Right ventricle myocardium superior (tissue), 1 donor: ENCODE measurements around the gene PGM5. TPM values are rescaled to one million over a fixed set of nuclear protein-coding genes. Genes with fewer than 3 reads are reported as not detected.
"Not testable (repeated sequence)": the region's sequence is repeated elsewhere in the genome, so short reads cannot be mapped to it uniquely, and the experiment has no call there.

ENCODE experiments used
- ATAC-seq: fragments of 200-7000 bp; cut with Tn5 transposase; one replicate; pipeline ENCODE4 v1.9.1; 2020; ENCODE audit warnings: mild to moderate bottlenecking; ENCODE audit not compliant: poor library complexity
- DNase-seq: peaks from one replicate; pipeline ENCODE4 v3.0.0-alpha.2; 2020
- intact Hi-C: fragments of 100-400 bp; cut with DNase I; formaldehyde crosslinking; loops from one replicate; pipeline ENCODE4 v1.11.2; 2022
- total RNA-seq: library from RNA; stranded (reverse); fragmentation: NEBNext Ultra II Directional; extraction: Animal tissue kit (Norgen Biotek cat#: 25700); gene quantifications from one replicate; pipeline ENCODE4 v1.2.1, GENCODE V29; 2021
- donor health status: DM: no; HTN: yes; CAD: no; lungs with severe emphysema.

Gene PGM5
- total RNA-seq, 1 donor from 2014 or later = 157 TPM

- intact Hi-C loops = not testable (repeated sequence)
- peak; percentile 46 for ATAC-seq
- peak; percentile 42 for DNase-seq
Observed at GRCh38 chr9:68357119-68357714, 806 bp downstream of the PGM5 start.

GRCh38 chr9:68366933-68367547 lies 10.6 kb downstream of the PGM5 start:
- peak; percentile 85 for ATAC-seq
- intact Hi-C loops, DNase-seq: not testable (repeated sequence)

- ATAC-seq, DNase-seq, intact Hi-C loops: not testable (repeated sequence)
Observed at GRCh38 chr9:68375789-68376188, 19.4 kb downstream of the PGM5 start.

- intact Hi-C loops, ATAC-seq, DNase-seq: not testable (repeated sequence)
Observed at GRCh38 chr9:68377723-68378122, 21.3 kb downstream of the PGM5 start.

GRCh38 chr9:68383894-68384293 lies 27.5 kb downstream of the PGM5 start:
- intact Hi-C loops, DNase-seq, ATAC-seq: not testable (repeated sequence)

GRCh38 chr9:68389558-68389957 lies 33.1 kb downstream of the PGM5 start:
- DNase-seq, intact Hi-C loops, ATAC-seq: not testable (repeated sequence)

- intact Hi-C loops, DNase-seq, ATAC-seq: not testable (repeated sequence)
Observed at GRCh38 chr9:68390737-68391136, 34.3 kb downstream of the PGM5 start.

- ATAC-seq, DNase-seq, intact Hi-C loops: not testable (repeated sequence)
Observed at GRCh38 chr9:68396411-68397094, 40.1 kb downstream of the PGM5 start.

GRCh38 chr9:68397095-68397423 lies 40.6 kb downstream of the PGM5 start:
- ATAC-seq, DNase-seq, intact Hi-C loops: not testable (repeated sequence)

GRCh38 chr9:68397796-68398195 lies 41.4 kb downstream of the PGM5 start:
- intact Hi-C loops = not testable (repeated sequence)

GRCh38 chr9:68398324-68398723 lies 41.9 kb downstream of the PGM5 start:
- DNase-seq, intact Hi-C loops, ATAC-seq: not testable (repeated sequence)

More at GRCh38 chr9:68397796-68398195, 41.4 kb downstream of the PGM5 start:
- not testable (repeated sequence) for ATAC-seq, DNase-seq

- peak; percentile 49 for ATAC-seq
- DNase-seq, intact Hi-C loops: not testable (repeated sequence)
Observed at GRCh38 chr9:68404421-68405185, 48.2 kb downstream of the PGM5 start.

GRCh38 chr9:68411865-68412264 lies 55.5 kb downstream of the PGM5 start:
- DNase-seq, ATAC-seq: not testable (repeated sequence)
- intact Hi-C loops = loop anchor here (10.0 kb wide), 1 partner anchor 83 kb away; no protein-coding TSS in a partner anchor

GRCh38 chr9:68412754-68413153 lies 56.3 kb downstream of the PGM5 start:
- ATAC-seq = peak; percentile 6
- intact Hi-C loops = loop anchor here (10.0 kb wide), 1 partner anchor 82 kb away; no protein-coding TSS in a partner anchor
- DNase-seq = not testable (repeated sequence)

- not testable (repeated sequence) for ATAC-seq, DNase-seq
- intact Hi-C loops = loop anchor here (10.0 kb wide), 1 partner anchor 80 kb away; no protein-coding TSS in a partner anchor
Observed at GRCh38 chr9:68415065-68415464, 58.7 kb downstream of the PGM5 start.

GRCh38 chr9:68416936-68417564 lies 60.6 kb downstream of the PGM5 start:
- intact Hi-C loops = loop anchor here (10.0 kb wide), 1 partner anchor 78 kb away; no protein-coding TSS in a partner anchor
- no peak for ATAC-seq
- DNase-seq = no peak

- ATAC-seq (peak; percentile 60), DNase-seq (no peak)
- intact Hi-C loops = loop anchor here (10.0 kb wide), 1 partner anchor 77 kb away; no protein-coding TSS in a partner anchor
Observed at GRCh38 chr9:68417762-68418161, 61.4 kb downstream of the PGM5 start.

- ATAC-seq (peak; percentile 89), DNase-seq (peak; percentile 44)
- intact Hi-C loops = loop anchor here (10.0 kb wide), 1 partner anchor 76 kb away; no protein-coding TSS in a partner anchor
Observed at GRCh38 chr9:68418259-68418845, 61.9 kb downstream of the PGM5 start.
